HUES6 (cell line): ENCODE measurements around the gene TBC1D5.
"Not testable (repeated sequence)": the region's sequence is repeated elsewhere in the genome, so short reads cannot be mapped to it uniquely, and the experiment has no call there.

Source experiments
- H3K27ac ChIP-seq: 2 replicates; pipeline ENCODE4 v1.7.0; 2013; ENCODE audit warnings: low read depth, mild to moderate bottlenecking, low read length, inconsistent platforms
- H3K27me3 ChIP-seq: 2 replicates; pipeline ENCODE4 v1.6.1; 2013; ENCODE audit warnings: low read length; ENCODE audit not compliant: control insufficient read depth, insufficient read depth
- H3K36me3 ChIP-seq: 2 replicates; pipeline ENCODE4 v1.6.1; 2013; ENCODE audit warnings: low read length; ENCODE audit not compliant: control insufficient read depth, insufficient read depth
- H3K4me1 ChIP-seq: 2 replicates; pipeline ENCODE4 v1.6.1; 2013; ENCODE audit warnings: low read length; ENCODE audit not compliant: control insufficient read depth, insufficient read depth
- H3K4me3 ChIP-seq: 2 replicates; pipeline ENCODE4 v1.5.1; 2013; ENCODE audit warnings: low read depth, low read length
- H3K9ac ChIP-seq: one replicate; pipeline ENCODE4 v1.6.1; 2013; ENCODE audit warnings: mild to moderate bottlenecking, low read length
- H3K9me3 ChIP-seq: 2 replicates; pipeline ENCODE4 v1.6.1; 2013; ENCODE audit warnings: low read depth, low read length; ENCODE audit not compliant: control insufficient read depth, insufficient read depth

TBC1D5 gene, protein sequence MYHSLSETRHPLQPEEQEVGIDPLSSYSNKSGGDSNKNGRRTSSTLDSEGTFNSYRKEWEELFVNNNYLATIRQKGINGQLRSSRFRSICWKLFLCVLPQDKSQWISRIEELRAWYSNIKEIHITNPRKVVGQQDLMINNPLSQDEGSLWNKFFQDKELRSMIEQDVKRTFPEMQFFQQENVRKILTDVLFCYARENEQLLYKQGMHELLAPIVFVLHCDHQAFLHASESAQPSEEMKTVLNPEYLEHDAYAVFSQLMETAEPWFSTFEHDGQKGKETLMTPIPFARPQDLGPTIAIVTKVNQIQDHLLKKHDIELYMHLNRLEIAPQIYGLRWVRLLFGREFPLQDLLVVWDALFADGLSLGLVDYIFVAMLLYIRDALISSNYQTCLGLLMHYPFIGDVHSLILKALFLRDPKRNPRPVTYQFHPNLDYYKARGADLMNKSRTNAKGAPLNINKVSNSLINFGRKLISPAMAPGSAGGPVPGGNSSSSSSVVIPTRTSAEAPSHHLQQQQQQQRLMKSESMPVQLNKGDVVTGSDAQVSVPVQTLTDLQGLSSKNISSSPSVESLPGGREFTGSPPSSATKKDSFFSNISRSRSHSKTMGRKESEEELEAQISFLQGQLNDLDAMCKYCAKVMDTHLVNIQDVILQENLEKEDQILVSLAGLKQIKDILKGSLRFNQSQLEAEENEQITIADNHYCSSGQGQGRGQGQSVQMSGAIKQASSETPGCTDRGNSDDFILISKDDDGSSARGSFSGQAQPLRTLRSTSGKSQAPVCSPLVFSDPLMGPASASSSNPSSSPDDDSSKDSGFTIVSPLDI

DNA sequence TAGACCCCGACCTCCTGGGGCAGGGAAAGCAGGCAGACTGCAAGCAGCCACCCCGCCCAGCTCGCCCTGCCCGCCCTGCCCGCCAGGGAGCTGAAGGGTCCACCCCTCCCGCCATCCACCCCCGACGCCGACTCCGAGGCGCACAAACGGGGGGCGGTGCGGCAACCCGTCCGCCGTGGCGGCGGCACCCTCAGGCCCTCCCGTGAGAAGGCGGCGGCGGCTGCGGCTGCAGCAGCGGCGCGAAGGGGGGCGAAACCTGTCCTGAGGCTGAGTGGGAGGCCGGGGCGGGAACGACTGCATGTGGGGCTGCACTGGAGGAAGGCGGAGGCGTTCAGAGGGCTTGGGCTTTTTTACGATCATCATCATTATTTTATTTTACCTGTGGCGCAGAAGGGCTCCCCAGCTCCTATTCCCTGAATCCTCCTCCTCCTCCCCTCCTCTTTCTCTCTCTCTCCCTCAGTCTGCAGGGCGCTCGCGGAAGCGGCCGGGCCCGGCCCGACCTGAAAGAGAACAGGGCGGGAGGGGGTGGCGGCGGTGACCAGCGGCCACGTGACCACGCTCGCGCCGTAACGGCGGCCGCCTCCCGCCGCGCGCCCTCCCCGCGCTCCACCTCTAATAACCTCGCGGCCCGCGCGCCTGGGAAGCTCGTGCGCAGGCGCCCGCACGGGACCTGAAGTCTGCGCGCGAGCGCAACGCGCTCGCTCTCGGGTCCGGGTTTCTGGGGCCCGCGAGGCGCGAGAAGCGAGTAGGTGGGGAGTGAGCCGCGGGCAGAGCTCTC is at the start of gene TBC1D5:
TBC1D5 (minus strand) TSS at position 530 of the 778 bp plus-strand sequence. CDS start 234,061 bp downstream, outside the sequence.
- Histone ChIP-seq H3K27ac (peak within 1 kb of the TSS; percentile 94), H3K27me3 (no peaks in the 10 kb centered on the region), H3K4me1 (peaks cover 22% of the 10 kb centered on the region), H3K9ac (peak within 1 kb of the TSS; percentile 93), H3K36me3 (no peaks in the 10 kb centered on the region), H3K9me3 (no peaks in the 10 kb centered on the region), H3K4me3 (peak within 1 kb of the TSS; percentile 75)

DNA sequence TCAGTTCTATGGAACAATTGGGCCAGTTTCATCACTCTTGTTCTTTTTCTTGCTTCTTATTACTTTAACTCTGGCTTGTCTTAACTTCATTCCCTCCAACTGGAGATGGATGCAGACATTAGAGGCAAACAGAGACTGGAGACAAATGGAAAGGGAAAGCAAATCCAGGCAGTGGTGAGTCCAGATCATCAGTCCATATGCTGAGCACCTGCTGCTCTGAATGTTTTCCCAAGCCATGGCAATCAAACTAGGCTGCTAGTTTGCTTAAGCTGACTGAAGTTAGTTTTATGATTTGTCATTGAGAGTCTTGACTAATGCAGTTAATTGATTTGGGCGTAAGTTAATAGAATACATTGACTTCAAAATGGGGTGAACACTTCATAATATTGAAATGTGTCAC is 41.0 kb upstream of the TBC1D5 start:
- H3K9ac ChIP-seq = no peak overlapping the region
- H3K27me3 ChIP-seq = no peaks in the 10 kb centered on the region
- H3K9me3 ChIP-seq = 0 out of 2 replicates have a peak, but pooled peaks cover 3% of the 10 kb centered on the region
- H3K36me3 ChIP-seq = no peaks in the 10 kb centered on the region
- no peak overlapping the region for H3K27ac ChIP-seq
- H3K4me3 ChIP-seq = no peak overlapping the region
- no peaks in the 10 kb centered on the region for H3K4me1 ChIP-seq

DNA sequence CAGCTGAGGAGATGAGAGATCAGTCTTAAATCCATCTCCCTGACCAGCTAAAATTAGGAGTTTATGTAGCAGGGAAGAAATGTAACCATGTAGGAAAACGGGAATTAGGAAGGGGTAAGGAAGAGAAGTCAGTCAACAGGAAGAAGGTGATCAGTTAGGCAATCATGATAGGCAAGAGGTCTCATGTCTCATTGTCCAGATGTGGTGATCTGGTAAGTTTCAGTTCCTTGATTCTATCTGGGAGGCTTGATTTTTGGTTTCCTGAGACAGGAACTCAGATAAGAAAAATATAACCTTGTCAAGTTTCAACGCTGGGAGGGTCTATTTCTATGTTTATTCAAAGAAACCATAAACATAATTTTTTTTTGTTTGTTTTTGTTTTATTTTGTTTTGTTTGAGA is 40.3 kb upstream of the TBC1D5 start:
- Histone ChIP-seq H3K4me3 (no peak overlapping the region), H3K27me3 (no peaks in the 10 kb centered on the region), H3K36me3 (no peaks in the 10 kb centered on the region), H3K9me3 (0 out of 2 replicates have a peak, but pooled peaks cover 3% of the 10 kb centered on the region), H3K9ac (no peak overlapping the region), H3K27ac (no peak overlapping the region), H3K4me1 (no peaks in the 10 kb centered on the region)

DNA sequence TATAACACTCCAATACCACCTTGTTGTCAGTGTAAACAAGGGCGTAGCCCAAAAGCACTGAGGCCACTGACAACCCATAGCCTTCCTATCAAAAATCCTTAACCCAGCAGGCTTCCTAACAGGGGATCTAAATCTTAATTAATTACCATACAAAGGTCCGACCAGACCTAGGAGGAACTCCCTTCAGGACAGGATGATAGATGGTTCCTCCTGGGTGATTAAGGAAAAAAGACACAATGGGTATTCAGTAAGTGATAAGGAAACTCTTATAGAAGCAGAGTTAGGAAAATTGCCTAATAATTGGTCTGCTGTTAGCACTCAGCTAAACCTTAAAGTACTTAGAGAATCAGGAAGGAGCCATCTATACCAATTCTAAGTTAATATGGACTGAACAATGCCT is 37.9 kb upstream of the TBC1D5 start:
- H3K27me3 ChIP-seq, H3K9ac ChIP-seq: not testable (repeated sequence)

DNA sequence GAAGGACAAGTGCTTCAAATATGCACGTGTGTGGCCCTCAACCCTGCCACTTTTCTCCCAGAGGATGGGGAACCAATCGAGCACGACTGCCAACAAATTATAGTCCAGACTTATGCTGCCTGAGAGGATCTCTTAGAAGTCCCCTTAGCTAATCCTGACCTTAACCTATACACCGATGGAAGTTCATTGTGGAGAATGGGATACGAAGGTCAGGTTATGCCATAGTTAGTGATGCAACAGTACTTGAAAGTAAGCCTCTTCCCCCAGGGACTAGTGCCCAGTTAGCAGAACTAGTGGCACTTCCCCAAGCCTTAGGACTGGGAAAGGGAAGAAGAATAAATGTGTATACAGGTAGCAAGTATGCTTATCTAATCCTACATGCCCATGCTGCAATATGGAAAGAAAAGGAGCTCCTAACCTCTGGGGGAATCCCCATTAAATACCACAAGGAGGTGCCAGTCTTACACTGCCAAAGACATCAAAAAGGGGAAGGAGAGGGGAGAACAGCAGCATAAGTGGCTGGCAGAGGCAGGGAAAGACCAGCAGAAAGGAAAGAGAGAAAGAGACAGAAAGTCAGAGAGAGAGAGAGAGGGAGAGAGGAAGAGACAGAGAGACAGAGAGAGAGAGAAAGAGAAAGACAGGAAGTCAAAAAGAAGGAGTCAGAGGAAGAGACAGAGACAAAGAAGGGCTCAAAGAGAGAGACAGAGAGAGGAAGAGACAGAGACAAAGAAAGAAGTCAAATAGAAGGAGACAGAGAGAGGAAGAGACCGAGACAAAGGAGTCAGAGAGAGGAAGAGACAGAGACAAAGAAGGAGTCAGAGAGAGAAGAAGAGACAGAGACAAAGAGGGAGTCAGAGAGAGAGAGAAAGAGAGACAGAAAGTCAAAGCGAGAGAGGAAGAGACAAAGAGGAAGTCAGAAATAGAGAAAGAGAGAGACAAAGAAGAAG is 37.1 kb upstream of the TBC1D5 start:
- H3K9me3 ChIP-seq, H3K27ac ChIP-seq, H3K36me3 ChIP-seq, H3K4me1 ChIP-seq, H3K9ac ChIP-seq, H3K27me3 ChIP-seq, H3K4me3 ChIP-seq: not testable (repeated sequence)

More for the DNA sequence above, 37.9 kb upstream of the TBC1D5 start:
- H3K9me3 ChIP-seq, H3K4me3 ChIP-seq, H3K36me3 ChIP-seq, H3K27ac ChIP-seq, H3K4me1 ChIP-seq: not testable (repeated sequence)

DNA sequence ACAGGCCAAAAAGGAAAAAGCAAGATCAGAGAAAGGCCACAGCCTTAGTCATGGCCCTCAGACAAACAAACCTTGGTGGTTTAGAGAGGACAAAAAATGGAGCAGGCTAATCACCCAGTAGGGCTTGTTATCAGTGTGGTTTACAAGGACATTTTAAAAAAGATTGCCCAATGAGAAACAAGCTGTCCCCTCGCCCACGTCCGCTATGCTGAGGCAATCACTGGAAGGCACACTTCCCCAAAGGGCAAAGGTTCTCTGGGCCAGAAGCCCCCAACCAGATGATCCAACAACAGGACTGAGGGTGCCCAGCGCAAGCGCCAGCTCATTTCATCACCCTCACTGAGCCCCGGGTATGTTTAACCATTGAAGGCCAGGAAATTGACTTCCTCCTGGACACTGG is 34.9 kb upstream of the TBC1D5 start:
- not testable (repeated sequence) for H3K4me1 ChIP-seq, H3K9ac ChIP-seq, H3K4me3 ChIP-seq, H3K27ac ChIP-seq, H3K36me3 ChIP-seq, H3K27me3 ChIP-seq, H3K9me3 ChIP-seq

DNA sequence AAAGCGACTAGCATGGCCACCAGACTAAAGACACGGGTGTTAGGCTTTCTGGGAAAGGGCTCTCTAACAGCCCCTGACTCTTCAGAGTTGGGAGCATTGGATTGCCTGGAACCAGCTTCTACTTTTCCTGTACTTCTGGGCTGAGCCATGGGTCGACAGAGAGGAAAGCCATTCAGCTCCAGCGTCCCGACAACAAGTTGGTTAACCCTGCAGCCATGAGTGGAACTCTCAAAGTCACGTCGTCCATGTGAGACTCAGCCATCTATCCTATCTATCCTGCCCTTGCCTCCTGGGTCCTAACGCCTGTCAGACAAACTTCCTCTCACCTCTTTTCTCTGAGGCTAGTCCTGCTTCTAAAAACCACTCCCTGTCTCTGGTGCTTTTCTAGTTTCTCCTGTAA is 32.6 kb upstream of the TBC1D5 start:
- Histone ChIP-seq H3K27ac (no peak overlapping the region), H3K4me1 (no peaks in the 10 kb centered on the region), H3K9ac (no peak overlapping the region), H3K27me3 (no peaks in the 10 kb centered on the region), H3K36me3 (no peaks in the 10 kb centered on the region), H3K9me3 (0 out of 2 replicates have a peak, but pooled peaks cover 3% of the 10 kb centered on the region), H3K4me3 (no peak overlapping the region)

DNA sequence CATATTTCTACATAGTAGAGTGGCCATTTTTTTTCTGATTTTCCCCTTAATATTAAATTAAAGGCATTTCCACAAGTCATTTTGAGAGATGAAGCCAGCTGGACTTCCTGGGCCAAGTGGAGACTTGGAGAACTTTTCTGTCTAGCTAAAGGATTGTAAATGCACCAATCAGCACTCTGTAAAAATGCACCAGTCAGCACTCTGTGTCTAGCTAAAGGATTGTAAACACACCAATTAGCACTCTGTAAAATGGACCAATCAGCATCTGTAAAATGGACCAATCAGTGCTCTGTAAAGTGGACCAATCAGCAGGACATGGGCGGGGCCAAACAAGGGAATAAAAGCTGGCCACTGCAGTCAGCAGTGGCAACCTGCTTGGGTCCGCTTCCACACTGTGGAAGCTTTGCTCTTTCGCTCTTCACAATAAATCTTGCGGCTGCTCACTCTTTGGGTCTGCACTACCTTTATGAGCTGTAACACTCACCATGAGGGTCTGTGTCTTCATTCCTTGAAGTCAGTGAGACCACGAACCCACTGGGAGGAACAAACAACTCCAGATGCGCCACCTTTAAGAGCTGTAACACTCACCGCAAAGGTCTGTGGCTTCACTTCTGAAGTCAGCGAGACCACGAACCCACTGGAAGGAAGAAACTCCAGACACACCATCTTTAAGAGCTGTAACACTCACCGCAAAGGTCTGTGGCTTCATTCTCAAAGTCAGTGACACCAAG is 31.9 kb upstream of the TBC1D5 start:
- not testable (repeated sequence) for H3K9ac ChIP-seq, H3K36me3 ChIP-seq, H3K27me3 ChIP-seq, H3K27ac ChIP-seq, H3K9me3 ChIP-seq, H3K4me3 ChIP-seq, H3K4me1 ChIP-seq

DNA sequence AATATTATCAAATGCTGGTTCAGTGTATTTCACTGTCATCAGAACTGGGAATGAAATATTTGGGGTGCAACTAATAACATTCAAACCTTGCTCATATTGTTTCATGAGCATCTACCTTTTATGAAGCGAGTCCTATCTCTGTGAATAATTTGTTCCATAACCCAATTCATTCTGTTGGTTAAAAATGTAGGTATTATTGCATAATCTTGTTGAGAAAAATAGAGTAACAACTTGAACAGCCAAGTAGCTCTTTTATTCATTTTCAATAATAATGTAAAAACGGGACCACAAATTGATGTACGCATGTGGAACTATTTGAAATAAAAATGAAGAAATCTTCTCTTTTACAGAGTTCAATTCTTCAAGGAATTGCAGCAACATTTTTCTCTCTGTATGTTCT is 30.1 kb upstream of the TBC1D5 start:
- no peaks in the 10 kb centered on the region for H3K27me3 ChIP-seq
- no peaks in the 10 kb centered on the region for H3K36me3 ChIP-seq
- H3K4me3 ChIP-seq = no peak overlapping the region
- 0 out of 2 replicates have a peak, but pooled peaks cover 3% of the 10 kb centered on the region for H3K9me3 ChIP-seq
- H3K27ac ChIP-seq = no peak overlapping the region
- H3K9ac ChIP-seq = no peak overlapping the region
- H3K4me1 ChIP-seq = no peaks in the 10 kb centered on the region
